Cardiac fibroblast (primary cell): ENCODE results near the gene BCAR1.

ENCODE experiments used
- DNase-seq, 2 donors: peaks; one replicate each; pipeline versions ENCODE4 v3.0.0 to v3.0.0-alpha.2; 2010; ENCODE audit warnings: low read depth in 2 of 2
- H3K4me3 ChIP-seq, 2 donors: replicated peaks in 1 of 2; 1 replicate in 1 of 2; 2 replicates in 1 of 2; pipeline ENCODE4 v1.5.1; 2011; ENCODE audit warnings: low read depth in 2 of 2, low read length in 2 of 2, mild to moderate bottlenecking in 2 of 2, moderate library complexity in 1 of 2
- TF ChIP-seq, protein P1 (sequence below): IDR thresholded peaks from one replicate; pipeline ENCODE4 v1.5.1; 2011; ENCODE audit warnings: low read depth, mild to moderate bottlenecking, low read length, inconsistent platforms

BCAR1 gene

DNA sequence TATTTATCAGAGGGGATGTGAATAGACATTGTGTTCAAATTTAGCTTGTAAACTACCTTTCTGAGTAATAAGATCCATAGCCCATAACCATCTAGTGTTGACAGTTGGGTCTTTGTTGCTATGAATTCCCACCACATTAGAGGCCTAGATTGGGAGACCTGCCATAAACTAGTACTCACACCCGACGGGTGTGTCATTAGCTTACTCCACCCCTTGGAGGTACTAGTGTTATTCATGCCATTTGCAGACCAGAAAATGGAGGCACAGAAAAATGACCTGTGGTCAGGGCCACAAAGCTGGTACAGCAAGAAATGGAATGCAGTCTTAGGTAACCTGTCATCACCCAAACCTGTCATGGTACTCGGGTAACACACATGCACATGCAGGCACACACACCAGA lies 41.3 kb upstream of the BCAR1 start:
- TF ChIP-seq, protein P1, sequence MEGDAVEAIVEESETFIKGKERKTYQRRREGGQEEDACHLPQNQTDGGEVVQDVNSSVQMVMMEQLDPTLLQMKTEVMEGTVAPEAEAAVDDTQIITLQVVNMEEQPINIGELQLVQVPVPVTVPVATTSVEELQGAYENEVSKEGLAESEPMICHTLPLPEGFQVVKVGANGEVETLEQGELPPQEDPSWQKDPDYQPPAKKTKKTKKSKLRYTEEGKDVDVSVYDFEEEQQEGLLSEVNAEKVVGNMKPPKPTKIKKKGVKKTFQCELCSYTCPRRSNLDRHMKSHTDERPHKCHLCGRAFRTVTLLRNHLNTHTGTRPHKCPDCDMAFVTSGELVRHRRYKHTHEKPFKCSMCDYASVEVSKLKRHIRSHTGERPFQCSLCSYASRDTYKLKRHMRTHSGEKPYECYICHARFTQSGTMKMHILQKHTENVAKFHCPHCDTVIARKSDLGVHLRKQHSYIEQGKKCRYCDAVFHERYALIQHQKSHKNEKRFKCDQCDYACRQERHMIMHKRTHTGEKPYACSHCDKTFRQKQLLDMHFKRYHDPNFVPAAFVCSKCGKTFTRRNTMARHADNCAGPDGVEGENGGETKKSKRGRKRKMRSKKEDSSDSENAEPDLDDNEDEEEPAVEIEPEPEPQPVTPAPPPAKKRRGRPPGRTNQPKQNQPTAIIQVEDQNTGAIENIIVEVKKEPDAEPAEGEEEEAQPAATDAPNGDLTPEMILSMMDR: no peak
- DNase-seq: no peak
- no peak overlapping the region for H3K4me3 ChIP-seq

DNA sequence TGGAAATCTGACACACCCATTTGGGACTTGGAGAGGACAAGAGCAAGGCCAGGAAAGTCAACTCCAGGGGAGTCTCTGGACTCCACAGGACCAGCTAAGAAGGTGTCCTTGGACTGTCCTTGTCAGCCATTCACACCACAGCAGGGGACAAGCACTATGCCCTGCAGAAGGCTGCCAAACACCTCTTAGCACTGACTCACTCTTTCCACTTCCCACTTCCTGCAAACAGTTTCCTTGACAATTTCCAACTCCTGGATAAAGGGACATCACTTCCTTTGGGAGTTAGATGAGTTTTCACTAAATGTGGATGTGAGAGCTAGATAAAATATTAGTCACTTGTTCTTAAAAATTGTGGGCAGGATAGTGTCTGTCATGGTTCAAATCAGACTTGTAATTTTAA lies 37.8 kb upstream of the BCAR1 start:
- TF ChIP-seq, protein P1: no peak
- no peak overlapping the region for H3K4me3 ChIP-seq
- DNase-seq: peak; percentile 60 to 67

DNA sequence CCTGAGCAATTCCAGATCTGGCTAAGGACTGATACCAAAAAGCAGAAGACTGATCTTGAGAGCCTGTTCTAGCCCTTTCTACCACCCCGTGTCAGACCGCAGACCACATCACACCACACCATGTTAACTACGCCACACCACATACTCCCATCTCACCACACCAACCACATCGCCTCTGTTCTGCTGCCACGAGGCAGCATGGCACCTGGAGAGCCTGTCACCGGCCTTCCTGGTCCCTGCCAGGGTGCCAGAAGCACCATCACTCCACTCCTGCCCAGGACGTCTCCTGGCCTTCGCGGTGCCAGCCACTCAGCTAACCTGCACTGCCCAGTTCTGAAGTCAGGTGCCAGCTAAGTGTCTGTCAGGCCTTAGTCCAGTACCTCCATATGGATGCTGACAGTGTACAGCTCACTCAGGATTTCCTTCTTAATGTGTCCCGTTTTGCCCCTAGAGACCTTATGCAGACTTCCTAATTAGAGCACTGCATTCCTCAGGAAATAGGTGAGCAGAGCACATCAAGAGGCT lies 37.2 kb upstream of the BCAR1 start:
- H3K4me3 ChIP-seq: no peak overlapping the region
- TF ChIP-seq, protein P1: no peak
- DNase-seq: no peak

DNA sequence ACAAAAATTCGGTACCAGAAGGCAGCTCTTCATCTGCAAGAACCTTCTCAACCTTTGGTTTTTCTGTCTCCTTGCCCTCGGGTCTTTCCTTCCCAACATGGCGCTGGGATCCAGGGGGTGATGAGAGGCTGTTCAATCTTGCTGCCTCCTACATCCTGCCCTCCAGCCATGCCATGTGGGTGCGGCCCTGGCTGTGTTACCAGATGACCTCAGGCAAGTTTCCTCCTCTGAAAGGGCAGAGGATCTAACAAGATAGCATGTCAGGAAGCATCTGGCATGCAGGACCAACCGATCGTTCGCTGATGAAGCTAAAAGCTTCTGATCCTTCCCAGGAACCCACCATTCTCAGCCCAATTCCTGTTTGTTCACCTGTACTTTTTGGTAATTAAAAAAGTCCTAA lies 36.8 kb upstream of the BCAR1 start:
- TF ChIP-seq, protein P1: no peak
- no peak overlapping the region for H3K4me3 ChIP-seq
- DNase-seq: no peak

DNA sequence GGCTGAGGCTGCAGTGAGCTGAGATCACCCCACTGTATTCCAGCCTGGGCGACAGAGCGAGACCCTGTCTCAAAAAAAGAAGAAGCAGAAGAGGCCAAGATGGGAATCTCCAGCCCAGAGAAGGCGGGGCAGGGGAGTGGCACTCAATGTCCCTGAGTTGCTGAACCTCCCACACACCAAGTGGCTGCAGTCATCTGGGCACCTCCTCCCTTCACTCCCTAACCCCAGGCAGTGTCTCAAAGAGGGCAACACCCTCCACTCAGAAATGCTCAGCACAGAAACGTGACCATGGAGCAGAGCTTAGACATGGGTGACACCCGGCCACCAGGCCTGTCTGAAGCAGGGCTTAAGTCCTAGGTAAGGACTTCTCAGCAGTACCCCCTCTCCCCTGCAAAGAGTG lies 36.3 kb upstream of the BCAR1 start:
- TF ChIP-seq, protein P1: no peak
- DNase-seq: no peak
- H3K4me3 ChIP-seq: no peak overlapping the region

DNA sequence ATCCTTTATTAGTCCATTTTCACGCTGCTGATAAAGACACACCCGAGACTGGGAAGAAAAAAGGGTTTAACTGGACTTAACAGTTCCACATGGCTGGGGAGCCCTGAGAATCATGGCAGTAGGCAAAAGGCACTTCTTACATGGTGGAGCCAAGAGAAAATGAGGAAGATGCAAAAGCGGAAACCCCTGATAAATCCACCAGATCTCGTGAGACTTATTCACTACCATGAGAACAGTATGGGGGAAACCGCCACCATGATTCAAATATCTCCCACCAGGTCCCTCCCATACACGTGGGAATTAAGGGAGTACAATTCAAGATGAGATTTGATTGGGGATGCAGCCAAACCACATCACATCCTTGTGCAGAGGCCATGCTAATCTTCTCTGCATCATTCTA lies 35.0 kb upstream of the BCAR1 start:
- TF ChIP-seq, protein P1: no peak
- no peak for DNase-seq

More for the DNA sequence above, 35.0 kb upstream of the BCAR1 start:
- H3K4me3 ChIP-seq: no peak overlapping the region
